ENCODE measurements around the gene PGAP6.
"Not testable (repeated sequence)": the region's sequence is repeated elsewhere in the genome, so short reads cannot be mapped to it uniquely, and the experiment has no call there.

PGAP6 gene, protein sequence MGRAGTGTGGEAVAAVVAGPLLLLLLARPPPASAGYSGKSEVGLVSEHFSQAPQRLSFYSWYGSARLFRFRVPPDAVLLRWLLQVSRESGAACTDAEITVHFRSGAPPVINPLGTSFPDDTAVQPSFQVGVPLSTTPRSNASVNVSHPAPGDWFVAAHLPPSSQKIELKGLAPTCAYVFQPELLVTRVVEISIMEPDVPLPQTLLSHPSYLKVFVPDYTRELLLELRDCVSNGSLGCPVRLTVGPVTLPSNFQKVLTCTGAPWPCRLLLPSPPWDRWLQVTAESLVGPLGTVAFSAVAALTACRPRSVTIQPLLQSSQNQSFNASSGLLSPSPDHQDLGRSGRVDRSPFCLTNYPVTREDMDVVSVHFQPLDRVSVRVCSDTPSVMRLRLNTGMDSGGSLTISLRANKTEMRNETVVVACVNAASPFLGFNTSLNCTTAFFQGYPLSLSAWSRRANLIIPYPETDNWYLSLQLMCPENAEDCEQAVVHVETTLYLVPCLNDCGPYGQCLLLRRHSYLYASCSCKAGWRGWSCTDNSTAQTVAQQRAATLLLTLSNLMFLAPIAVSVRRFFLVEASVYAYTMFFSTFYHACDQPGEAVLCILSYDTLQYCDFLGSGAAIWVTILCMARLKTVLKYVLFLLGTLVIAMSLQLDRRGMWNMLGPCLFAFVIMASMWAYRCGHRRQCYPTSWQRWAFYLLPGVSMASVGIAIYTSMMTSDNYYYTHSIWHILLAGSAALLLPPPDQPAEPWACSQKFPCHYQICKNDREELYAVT

DNA sequence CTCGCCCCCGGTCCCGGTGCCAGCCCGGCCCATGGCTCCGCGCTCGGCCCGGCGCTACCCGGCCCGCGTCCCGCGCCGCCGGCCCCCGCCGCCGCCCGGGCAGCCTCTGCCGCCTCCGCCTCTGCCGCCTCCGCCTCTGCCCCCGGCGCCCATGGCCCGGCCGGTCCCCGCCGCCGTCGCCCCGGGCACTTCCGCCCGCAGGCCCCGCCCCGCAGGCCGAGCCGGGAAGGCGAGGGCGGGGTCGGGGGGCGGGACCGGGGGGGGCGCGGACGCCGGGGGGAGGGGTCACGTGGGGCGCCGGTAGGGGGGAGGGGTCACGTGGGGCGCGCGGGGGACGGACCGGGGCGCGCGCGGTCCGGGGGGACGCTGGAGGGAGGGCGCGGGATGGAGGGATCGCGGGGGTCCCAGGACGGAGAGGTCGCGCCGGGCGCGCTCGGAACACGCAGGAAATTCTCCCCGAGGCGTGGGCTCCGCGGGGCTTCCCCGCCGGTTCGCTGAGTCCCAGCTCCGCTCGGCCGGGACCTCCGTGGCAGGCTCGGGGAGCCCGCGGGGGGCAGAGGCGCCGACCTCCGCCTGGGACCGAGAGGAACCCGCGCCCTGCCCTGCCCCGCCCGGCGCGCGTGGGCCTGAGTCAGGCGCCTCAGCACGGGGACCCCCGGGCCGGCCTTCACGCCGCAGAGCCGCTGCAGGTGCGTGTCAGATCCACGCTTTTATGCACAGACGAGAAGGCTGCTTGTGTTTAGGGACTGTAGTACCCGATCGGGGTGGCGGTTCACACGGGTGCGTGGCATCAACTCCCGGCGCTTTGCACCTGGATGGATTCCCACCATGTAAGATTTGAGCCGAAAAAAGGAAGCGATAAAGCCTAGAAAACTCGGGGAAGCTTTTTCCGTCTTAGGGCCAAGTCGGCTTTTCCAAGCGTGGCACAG is at the start of gene PGAP6:
Gene PGAP6 (minus strand): TSS at position 190 of the 929 bp plus-strand sequence. CDS start 157 bp downstream, at position 33.
- peak; percentile 84 for DNase-seq

DNA sequence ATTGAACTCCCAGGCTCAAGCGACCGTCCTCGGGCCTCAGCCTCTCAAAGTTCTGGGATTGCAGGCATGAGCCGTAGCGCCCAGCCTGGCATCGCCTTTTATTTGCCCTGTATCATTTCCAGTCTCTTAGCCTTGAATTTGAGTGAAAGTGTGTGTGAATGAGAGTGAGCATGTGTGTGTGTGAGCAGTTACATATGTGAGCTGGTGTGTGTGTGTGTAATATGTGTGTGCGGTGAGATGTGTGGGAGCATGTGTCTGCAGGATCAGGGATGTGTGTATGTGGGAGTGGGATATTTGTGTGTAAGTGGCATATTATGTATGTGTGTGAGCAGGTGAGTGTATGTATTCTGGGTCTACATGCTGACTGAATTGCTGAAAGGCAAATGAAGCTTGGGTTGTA is 49.1 kb upstream of the PGAP6 start:
- no peak for DNase-seq

DNA sequence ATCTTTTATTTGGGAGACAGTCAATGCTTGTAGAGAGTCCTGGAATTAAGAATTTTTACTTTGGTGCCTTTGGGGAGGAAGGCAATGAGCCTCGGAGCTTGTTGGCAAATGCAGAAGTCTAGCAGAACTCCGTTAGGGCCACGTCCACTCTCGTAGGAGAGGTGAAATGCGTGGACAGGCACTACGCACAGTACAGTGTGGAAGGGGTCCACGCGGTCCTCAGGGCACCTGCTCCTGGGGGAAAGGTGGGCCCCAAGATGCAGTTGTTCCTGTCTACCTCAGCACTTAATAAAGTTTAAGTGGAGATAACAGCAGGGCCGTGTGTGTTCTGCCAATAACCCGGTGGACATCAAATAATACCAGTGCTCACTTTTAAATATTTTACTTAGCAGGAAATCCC is 45.5 kb upstream of the PGAP6 start:
- DNase-seq: no peak

DNA sequence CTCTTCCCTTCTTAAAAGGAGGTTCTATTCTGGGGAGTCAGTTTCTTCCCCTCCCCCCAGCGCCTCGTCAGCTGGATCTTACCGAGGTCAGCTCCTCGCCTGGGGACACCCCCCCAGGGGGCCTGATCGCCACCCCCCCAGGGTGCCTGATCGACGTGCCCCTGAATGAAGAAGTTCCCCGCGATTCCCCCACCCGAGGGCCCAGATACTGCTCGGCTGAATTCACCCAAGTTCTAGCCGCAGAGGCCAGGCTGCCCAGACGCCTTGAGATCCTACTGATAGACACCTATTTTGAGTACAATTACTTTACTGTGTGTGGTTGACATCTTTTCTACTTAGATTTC is 45.1 kb upstream of the PGAP6 start:
- DNase-seq: peak; percentile 11

DNA sequence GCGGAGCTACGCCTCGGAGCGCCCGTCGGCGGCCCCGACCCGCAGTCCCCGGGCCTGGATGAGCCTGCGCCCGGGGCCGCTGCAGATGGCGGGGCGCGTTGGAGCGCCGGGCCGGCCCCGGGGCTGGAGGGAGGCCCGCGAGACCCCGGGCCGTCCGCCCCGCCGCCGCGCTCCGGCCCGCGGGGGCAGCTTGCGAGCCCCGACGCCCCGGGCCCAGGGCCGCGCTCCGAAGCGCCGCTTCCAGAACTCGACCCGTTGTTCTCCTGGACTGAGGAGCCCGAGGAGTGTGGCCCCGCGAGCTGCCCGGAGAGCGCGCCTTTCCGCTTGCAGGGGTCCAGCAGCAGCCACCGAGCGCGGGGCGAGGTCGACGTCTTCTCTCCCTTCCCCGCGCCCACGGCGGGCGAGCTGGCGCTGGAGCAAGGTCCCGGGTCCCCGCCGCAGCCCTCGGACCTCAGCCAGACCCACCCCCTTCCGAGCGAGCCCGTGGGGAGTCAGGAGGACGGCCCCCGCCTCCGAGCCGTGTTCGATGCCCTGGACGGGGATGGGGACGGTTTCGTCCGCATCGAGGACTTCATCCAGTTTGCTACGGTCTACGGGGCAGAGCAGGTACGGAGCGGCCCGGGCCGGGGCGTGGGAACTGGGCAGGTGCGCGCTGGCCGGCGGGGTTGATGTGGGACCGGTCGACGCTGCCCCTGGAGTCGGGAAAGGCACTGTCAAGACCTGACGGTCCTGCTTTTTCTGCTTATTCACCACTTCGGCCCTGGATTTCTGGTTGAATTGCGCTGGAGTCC is 44.5 kb upstream of the PGAP6 start:
- peak; percentile 11 for DNase-seq

DNA sequence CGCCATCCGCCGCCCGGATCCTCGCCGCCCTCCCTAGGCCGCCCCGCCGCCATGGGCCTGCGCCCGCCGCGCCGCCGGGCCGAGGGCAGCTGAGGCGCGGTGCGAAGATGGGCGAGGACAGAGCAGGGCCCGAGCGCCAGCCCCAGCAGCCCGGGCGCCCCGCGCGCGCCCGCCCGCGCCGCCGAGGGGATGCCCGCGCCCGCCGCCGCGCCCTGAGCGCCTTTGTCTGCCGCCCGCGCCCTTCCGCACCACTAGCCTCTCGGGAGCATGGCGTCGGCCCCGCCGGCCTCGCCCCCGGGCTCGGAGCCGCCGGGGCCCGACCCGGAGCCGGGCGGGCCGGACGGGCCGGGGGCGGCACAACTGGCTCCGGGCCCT is 43.9 kb upstream of the PGAP6 start:
- DNase-seq: no peak

DNA sequence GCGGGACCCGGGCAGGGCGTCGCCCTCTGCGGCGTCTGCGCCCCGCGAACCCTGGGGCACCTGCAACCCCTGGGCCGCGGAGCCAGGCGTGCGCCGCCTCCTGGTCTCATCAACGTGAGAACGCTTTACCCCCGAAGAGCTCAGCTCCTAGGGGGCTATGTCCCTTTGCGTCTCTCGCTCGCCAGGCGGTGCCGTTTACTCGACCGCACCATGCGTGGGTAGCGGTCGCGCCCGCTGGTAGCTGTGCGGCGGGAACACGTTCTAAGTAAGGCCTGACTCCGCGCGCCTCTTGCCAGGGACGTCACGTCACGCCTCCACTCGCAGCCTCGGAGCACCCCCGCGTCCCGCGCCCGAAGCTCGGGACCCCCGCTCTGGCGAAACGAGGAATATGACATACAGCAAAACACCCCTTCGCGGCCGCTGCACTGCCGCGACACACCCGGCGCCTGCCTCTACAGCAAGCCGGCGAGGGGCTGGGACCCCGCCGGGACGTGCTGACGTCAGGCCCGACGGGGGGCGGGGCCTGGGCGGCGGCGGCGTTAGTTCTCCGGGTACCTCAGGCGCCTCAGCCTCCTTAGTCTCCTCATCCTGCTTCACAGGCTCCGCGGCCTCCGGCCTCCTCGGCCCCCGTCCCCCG is 43.4 kb upstream of the PGAP6 start, which contains the start of gene RAB11FIP3:
Gene RAB11FIP3 (plus strand): TSS at position 568 of the 637 bp plus-strand sequence. CDS start 358 bp downstream, outside the sequence.
- DNase-seq: peak; percentile 90

DNA sequence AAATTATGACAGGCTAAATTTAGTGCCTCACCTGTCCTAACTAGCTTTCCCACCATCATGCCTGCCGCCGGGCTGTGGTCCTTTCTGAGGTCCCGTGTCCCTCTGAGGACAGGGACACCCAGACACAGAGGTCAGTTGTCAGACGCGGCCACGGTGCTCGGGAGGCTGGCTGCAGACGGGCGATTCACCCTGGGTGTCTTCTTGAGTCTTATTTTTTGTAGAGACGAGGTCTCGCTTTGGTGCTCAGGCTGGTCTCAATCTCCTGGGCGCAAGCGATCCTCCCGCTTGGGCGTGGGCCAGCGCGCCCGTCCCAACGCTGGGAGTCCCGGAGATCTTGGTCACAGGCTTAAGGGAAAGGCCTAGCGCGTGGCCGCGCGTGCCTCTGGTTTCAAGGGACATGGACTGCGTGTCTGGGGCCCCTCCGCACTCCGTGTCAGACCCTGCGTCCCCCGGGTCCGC is 42.9 kb upstream of the PGAP6 start:
- DNase-seq: peak; percentile 5

DNA sequence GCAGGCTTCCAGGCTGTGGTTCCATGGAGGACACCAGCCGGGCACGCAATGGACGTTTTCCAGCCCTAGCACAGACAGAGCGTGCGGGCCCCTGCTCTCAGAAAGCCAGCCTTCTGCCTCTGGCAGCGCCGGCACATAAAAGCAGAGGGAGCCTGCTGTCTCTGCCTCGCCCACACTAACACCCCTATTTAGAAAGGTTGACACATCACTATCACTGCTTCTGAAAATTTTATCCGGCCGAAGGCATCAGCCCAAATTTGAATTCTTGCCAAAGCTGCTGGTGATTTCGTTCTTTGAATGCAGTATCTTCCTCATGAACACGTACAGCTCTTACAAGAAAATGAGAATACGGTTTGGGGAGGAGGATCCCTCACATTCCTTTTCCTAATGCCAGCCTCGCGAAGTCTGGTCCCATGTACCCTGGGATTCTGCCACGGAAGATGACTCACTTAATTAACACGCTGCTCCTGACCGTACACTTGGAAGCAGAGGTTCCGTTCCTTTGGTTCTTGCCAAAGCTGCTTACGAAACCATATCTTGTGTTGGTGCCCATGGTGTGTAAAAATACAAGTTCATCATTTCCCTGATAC is 42.4 kb upstream of the PGAP6 start:
- no peak for DNase-seq

DNA sequence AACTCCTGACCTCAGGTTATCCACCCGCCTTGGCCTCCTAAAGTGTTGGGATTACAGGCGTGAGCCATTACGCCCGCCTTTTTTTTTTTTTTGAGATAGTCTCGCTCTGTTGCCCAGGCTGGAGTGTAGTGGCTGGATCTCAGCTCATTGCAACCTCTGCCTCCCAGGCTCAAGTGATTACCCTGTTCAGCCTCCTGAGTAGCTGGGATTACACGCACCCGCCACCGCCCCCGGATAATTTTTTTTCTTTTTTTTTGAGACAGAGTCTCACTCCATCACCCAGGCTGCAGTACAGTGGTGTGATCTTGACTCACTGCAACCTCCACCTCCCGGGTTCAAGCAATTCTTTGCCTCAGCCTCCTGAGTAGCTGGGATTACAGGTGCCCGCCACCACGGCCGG is 40.4 kb upstream of the PGAP6 start:
- DNase-seq: not testable (repeated sequence)

DNA sequence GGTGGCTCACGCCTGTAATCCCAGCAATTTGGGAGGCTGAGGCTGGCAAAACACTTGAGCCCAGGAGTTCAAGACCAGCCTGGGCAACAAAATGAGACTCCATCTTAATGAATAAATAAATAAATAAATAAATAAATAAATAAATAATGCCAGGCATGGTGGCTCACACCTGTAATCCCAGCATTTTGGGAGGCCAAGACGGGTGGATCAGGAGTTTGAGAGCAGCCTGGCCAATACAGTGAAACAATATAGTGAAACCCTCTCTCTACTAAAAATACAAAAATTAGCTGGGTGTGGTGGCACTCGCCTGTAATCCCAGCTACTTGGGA is 33.4 kb upstream of the PGAP6 start:
- not testable (repeated sequence) for DNase-seq

DNA sequence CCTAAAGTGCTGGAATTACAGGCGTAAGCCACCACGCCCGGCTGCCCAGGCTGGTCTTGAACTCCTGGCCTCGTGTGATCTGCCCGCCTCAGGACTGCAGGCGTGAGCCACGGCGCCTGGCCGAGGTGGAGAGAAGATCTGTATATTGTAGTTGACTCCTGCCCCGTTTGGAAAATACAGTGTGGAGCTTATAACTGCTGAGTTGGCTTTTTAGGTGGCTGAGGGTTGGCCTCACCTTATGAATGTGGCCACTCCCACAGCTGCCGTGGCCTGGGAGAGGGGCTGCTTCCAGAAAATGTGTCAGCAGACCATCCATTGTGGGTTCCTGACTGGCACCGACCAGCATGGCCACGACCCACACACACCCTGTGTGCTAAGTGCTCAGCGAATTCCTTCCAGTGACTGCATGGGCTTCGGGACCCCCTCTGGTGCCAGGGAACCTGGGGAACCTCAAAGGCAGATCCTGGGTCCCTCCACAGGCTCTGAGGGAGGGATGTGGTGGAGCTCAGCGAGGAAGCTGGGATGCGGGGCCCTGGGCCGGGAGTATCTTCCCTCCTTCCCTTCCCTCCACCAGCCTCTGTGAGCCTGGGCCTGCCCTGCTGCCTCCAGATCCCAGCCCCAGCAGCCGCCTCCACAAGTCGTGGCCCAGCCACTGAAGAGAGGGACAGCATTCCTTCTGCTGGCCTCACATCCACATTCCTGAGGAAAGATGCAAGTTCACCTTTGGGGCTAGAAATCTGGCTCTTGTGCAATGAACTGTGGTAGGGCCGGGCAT is 32.8 kb upstream of the PGAP6 start:
- no peak for DNase-seq

DNA sequence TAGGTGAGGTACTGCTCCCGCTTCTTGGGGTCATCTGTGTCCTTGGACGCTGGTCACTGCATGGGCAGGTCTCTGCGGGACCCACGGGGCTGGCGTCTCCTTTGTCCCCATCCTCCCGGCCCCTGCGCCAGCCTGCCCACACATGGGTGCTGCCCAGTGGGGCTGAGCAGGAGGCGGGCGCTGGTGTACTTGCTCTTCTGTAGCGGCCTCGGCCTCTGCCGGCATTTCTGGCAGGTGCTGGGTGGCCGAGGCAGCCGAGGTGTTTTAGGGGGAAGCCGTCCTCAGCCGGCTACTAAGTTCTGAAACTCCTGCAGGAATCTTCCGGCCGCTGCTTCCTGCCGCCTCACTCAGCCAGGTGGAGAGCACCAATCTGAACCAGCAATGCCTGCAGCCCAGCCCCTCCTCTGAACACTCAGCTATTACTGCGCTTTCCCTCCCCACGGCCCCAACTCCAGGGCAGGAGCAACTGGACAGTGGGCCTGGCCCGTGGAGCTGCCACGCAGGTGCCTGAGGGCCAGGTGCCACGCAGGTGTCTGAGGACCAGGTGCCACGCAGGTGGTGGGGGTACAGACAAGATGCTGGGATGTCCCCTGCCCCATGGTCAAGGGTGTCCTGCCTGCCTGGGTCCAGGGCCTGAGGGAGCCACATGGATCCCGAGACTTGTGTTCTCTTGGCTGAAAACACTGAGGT is 29.9 kb upstream of the PGAP6 start:
- no peak for DNase-seq

DNA sequence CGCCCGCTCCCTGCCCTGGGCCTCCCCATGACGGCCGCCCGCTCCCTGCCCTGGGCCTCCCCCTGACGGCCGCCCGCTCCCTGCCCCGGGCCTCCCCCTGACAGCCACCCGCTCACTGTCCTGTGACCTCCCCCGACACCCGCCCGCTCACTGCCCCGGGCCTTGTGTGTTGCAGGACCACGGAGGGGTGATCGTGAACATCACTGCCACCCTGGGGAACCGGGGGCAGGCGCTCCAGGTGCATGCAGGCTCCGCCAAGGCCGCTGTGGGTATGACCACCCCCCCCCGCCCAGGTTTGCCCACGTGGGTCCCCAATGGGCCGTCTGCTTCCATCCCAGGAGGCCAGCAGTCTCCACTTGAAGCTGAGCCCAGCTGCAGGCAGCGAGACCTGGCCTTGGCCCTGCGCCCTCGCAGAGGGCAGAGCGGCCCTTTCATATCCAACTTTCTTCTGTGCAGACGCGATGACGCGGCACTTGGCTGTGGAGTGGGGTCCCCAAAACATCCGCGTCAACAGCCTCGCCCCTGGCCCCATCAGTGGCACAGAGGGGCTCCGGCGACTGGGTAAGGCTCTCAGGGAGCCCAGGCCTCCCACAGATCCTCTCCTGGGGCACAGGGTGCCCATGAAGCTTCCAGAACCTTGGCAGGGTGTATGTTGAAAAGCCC is 28.9 kb upstream of the PGAP6 start:
- DNase-seq: no peak

DNA sequence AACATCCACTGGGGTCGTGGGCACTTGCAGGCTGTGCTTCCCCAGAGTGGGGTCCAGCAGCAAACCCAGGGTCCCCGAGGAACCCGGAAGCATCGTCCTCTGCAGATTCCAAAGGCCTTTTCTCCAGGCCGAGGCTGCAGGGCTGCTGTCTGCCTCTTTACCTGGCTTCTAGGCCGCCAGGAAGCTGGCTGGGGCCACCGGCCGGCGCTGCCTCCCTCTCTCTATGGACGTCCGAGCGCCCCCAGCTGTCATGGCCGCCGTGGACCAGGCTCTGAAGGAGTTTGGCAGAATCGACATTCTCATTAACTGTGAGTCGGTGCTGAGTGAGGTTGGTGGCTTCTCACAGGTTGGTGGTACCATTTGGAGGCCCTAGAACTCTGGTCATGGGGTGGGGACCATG is 25.5 kb upstream of the PGAP6 start:
- no peak for DNase-seq

DNA sequence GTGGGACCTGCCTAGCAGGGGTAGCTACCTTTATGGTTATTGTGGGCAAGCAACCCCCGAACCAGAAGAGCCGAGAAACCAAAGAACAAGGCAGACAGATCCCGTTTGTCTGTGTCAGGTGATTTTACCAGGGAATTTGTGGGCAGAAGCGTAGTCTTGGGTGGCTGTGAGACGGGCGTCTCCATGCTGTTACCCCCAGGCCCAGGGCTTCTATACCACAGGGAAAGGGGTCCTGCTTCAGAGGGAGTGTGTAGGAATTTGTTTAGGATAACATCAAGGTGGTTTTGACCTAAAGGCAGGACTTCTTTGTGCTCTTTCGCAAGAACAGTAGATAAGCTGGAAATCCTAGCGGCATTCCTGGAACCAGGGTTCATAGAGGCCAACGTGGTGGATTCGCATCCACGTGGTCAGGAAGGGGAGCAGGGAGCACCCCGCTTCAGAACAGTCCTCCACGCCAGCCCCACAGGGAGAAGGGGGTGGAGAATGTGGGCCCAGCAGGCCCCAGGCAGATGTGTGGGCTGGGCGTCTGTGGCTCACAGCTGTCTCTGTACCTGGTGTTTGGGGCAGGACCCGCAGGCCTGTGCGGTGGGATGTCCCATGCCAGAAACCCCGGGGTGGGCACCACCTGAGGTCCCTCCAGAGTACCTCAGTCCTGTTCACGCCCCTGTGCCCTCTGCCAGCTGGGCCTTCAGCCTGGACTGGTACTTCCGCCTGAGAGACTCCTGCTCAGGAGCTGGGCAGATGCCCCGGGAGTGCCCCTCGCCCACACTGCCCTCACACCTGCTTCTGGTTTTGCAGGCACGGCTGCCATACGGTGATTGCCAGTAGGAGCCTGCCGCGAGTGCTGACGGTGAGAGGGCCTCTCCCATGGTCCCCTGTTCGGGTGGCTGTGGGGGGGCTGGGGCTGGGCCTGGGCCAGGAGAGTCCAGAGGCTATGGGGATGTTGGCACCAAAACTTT is 24.0 kb upstream of the PGAP6 start:
- DNase-seq: no peak

DNA sequence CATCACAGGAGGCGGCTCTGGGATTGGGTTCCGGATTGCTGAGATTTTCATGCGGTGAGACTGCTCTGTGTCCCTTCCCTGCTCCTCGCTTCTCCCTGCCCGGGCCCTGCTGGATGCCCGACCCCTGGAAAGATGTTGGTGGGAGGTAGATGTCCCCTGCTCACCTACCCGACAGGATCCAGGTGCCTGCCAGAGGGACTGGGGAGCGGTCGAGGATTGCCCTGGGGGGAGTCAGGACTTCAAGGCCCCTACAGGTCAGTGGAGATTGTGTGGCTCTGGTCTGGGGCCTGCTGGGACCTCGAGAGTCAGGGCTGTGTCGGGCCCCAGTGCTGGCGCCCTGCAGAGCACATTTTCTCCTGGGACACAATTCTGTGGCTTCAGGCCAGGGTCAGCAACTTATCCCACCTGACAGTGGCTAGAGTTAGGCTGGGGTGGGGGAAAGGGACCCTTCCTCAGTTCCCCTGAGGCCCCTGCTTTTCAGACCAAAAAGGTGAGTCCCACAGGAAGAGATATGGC is 23.3 kb upstream of the PGAP6 start:
- no peak for DNase-seq

Measured in CD4-positive, alpha-beta T cell treated with Interleukin-17A for 4 hours (primary cell).